H4 (cell line): Measurements from ENCODE around the gene TNRC6B. TPM values are rescaled to one million over a fixed set of nuclear protein-coding genes. Genes with fewer than 3 reads are reported as not detected.
"Not testable (repeated sequence)": the region's sequence is repeated elsewhere in the genome, so short reads cannot be mapped to it uniquely, and the experiment has no call there.

ENCODE experiments used
- DNase-seq: peaks from one replicate; pipeline ENCODE4 v3.0.0-alpha.2; 2015; ENCODE audit warnings: low spot score
- total RNA-seq: library from RNA; depleted of rRNA; stranded (reverse); fragments of >200 nt; shearing (Covaris generic); gene quantifications from 2 replicates; pipeline ENCODE4 v1.2.3, GENCODE V29; 2014

TNRC6B gene
- total RNA-seq, 1 experiment from 2014 or later = 14.8 TPM

GRCh38 chr22:40181323-40181722, 3.6 kb downstream of the TNRC6B start:
- DNase-seq = no peak

GRCh38 chr22:40182231-40182835, 4.6 kb downstream of the TNRC6B start:
- no peak for DNase-seq

GRCh38 chr22:40183029-40183581, 5.4 kb downstream of the TNRC6B start:
- peak; percentile 78 for DNase-seq

GRCh38 chr22:40183603-40184002, 5.9 kb downstream of the TNRC6B start:
- not testable (repeated sequence) for DNase-seq

- DNase-seq = no peak
Observed at GRCh38 chr22:40187389-40187788, 9.7 kb downstream of the TNRC6B start.

- DNase-seq = no peak
Observed at GRCh38 chr22:40189997-40190396, 12.3 kb downstream of the TNRC6B start.

GRCh38 chr22:40190501-40190900, 12.8 kb downstream of the TNRC6B start:
- DNase-seq = no peak

- DNase-seq = no peak
Observed at GRCh38 chr22:40193429-40194421, 16.0 kb downstream of the TNRC6B start.

GRCh38 chr22:40194656-40195055, 16.9 kb downstream of the TNRC6B start:
- DNase-seq = no peak

- DNase-seq = peak; percentile 71
Observed at GRCh38 chr22:40196628-40197360, 19.1 kb downstream of the TNRC6B start.

GRCh38 chr22:40197421-40197820, 19.7 kb downstream of the TNRC6B start:
- not testable (repeated sequence) for DNase-seq

GRCh38 chr22:40198733-40199132, 21.0 kb downstream of the TNRC6B start:
- DNase-seq = no peak

GRCh38 chr22:40199223-40199622, 21.5 kb downstream of the TNRC6B start:
- DNase-seq = no peak

GRCh38 chr22:40199852-40200251, 22.1 kb downstream of the TNRC6B start:
- no peak for DNase-seq

GRCh38 chr22:40200795-40201530, 23.2 kb downstream of the TNRC6B start:
- no peak for DNase-seq

GRCh38 chr22:40202225-40202944, 24.7 kb downstream of the TNRC6B start:
- no peak for DNase-seq

GRCh38 chr22:40203572-40203971, 25.8 kb downstream of the TNRC6B start:
- DNase-seq = no peak

GRCh38 chr22:40204321-40205116, 26.8 kb downstream of the TNRC6B start:
- DNase-seq = no peak

- DNase-seq = no peak
Observed at GRCh38 chr22:40206561-40206960, 28.8 kb downstream of the TNRC6B start.

- no peak for DNase-seq
Observed at GRCh38 chr22:40210818-40211217, 33.1 kb downstream of the TNRC6B start.
